ENCODE data around the gene KRT86. TPM values are rescaled to one million over a fixed set of nuclear protein-coding genes. Genes with fewer than 3 reads are reported as not detected.
"Not testable (repeated sequence)": the region's sequence is repeated elsewhere in the genome, so short reads cannot be mapped to it uniquely, and the experiment has no call there.

KRT86 gene
- total RNA-seq, 2 donors from 2014 or later: not detected

- H3K4me3 ChIP-seq (ENCODE audit: low read length): no peak overlapping the region
- no peak for TF ChIP-seq CTCF (conservative IDR thresholded peaks at IDR 0.05)
- H3K27me3 Mint-ChIP-seq (ENCODE audit: insufficient read depth): no peaks in the 10 kb centered on the region
- no peak overlapping the region for H3K4me3 Mint-ChIP-seq
- H3K27ac ChIP-seq (ENCODE audit: low read depth, low read length): no peak overlapping the region
- H3K36me3 ChIP-seq (ENCODE audit: control insufficient read depth, insufficient read depth, low read length): no peaks in the 10 kb centered on the region
- no peaks in the 10 kb centered on the region for H3K4me1 ChIP-seq (ENCODE audit: control insufficient read depth, insufficient read depth, low read length)
- WGBS, 2 experiments (ENCODE audit: insufficient coverage in 1 of 2, insufficient read length in 1 of 2): 89 to 96% methylated on average over 19 to 24 of the region's 24 CpGs
- H3K36me3 Mint-ChIP-seq (ENCODE audit: low read depth): no peaks in the 10 kb centered on the region
- DNase-seq: peak; percentile 40
- H3K27me3 ChIP-seq (ENCODE audit: control insufficient read depth, insufficient read depth, low read length, poor library complexity, severe bottlenecking): no peaks in the 10 kb centered on the region
- H3K27ac Mint-ChIP-seq: no peak overlapping the region
- H3K4me1 Mint-ChIP-seq: no peaks in the 10 kb centered on the region
- no peaks in the 10 kb centered on the region for H3K9me3 Mint-ChIP-seq
- H3K9ac ChIP-seq (ENCODE audit: extremely low read depth, low read length, poor library complexity, severe bottlenecking): no peak overlapping the region
- H3K9me3 ChIP-seq (ENCODE audit: control insufficient read depth, low read length): no peaks in the 10 kb centered on the region
Observed at GRCh38 chr12:52285851-52286530, 11.5 kb downstream of the KRT86 start.

GRCh38 chr12:52286857-52287785 lies 12.7 kb downstream of the KRT86 start:
- not testable (repeated sequence) for H3K27ac Mint-ChIP-seq; H3K9me3 ChIP-seq (ENCODE audit: control insufficient read depth, low read length); H3K4me3 ChIP-seq (ENCODE audit: low read length); H3K4me3 Mint-ChIP-seq; H3K4me1 Mint-ChIP-seq; H3K36me3 ChIP-seq (ENCODE audit: control insufficient read depth, insufficient read depth, low read length); H3K27me3 ChIP-seq (ENCODE audit: control insufficient read depth, insufficient read depth, low read length, poor library complexity, severe bottlenecking); H3K27me3 Mint-ChIP-seq (ENCODE audit: insufficient read depth); H3K36me3 Mint-ChIP-seq (ENCODE audit: low read depth); H3K9ac ChIP-seq (ENCODE audit: extremely low read depth, low read length, poor library complexity, severe bottlenecking); H3K4me1 ChIP-seq (ENCODE audit: control insufficient read depth, insufficient read depth, low read length); H3K27ac ChIP-seq (ENCODE audit: low read depth, low read length); H3K9me3 Mint-ChIP-seq
- peak; percentile 65 for TF ChIP-seq CTCF (conservative IDR thresholded peaks at IDR 0.05)
- WGBS, 2 experiments (ENCODE audit: insufficient coverage in 1 of 2, insufficient read length in 1 of 2): 86 to 94% methylated on average over 3 to 15 of the region's 21 CpGs
- DNase-seq: peak; percentile 52

GRCh38 chr12:52287816-52288805 lies 13.7 kb downstream of the KRT86 start:
- peaks cover 12% of the 10 kb centered on the region for H3K27me3 Mint-ChIP-seq (ENCODE audit: insufficient read depth)
- H3K27ac ChIP-seq (ENCODE audit: low read depth, low read length); H3K27me3 ChIP-seq (ENCODE audit: control insufficient read depth, insufficient read depth, low read length, poor library complexity, severe bottlenecking); H3K9me3 Mint-ChIP-seq; H3K4me1 ChIP-seq (ENCODE audit: control insufficient read depth, insufficient read depth, low read length); H3K9me3 ChIP-seq (ENCODE audit: control insufficient read depth, low read length); H3K4me3 Mint-ChIP-seq; H3K4me1 Mint-ChIP-seq; H3K4me3 ChIP-seq (ENCODE audit: low read length); H3K27ac Mint-ChIP-seq; H3K9ac ChIP-seq (ENCODE audit: extremely low read depth, low read length, poor library complexity, severe bottlenecking); H3K36me3 Mint-ChIP-seq (ENCODE audit: low read depth); H3K36me3 ChIP-seq (ENCODE audit: control insufficient read depth, insufficient read depth, low read length): not testable (repeated sequence)
- 85% methylated on average over 13 of the region's 17 CpGs; no CpG with 5 or more reads in 1 of the 2 experiments for WGBS, 2 experiments (ENCODE audit: insufficient coverage in 1 of 2, insufficient read length in 1 of 2)
- peak; percentile 52 for DNase-seq

GRCh38 chr12:52290483-52291134 lies 16.2 kb downstream of the KRT86 start:
- not testable (repeated sequence) for H3K9me3 Mint-ChIP-seq; H3K4me3 ChIP-seq (ENCODE audit: low read length); H3K36me3 ChIP-seq (ENCODE audit: control insufficient read depth, insufficient read depth, low read length); H3K9me3 ChIP-seq (ENCODE audit: control insufficient read depth, low read length); H3K27ac Mint-ChIP-seq; H3K27ac ChIP-seq (ENCODE audit: low read depth, low read length); H3K4me1 ChIP-seq (ENCODE audit: control insufficient read depth, insufficient read depth, low read length); H3K4me1 Mint-ChIP-seq; H3K36me3 Mint-ChIP-seq (ENCODE audit: low read depth); H3K4me3 Mint-ChIP-seq; DNase-seq; H3K9ac ChIP-seq (ENCODE audit: extremely low read depth, low read length, poor library complexity, severe bottlenecking)
- H3K27me3 Mint-ChIP-seq (ENCODE audit: insufficient read depth): peaks cover 25% of the 10 kb centered on the region
- H3K27me3 ChIP-seq (ENCODE audit: control insufficient read depth, insufficient read depth, low read length, poor library complexity, severe bottlenecking): peaks cover 21% of the 10 kb centered on the region
- no CpG with 5 or more reads among the region's 5 CpGs for WGBS, 2 experiments (ENCODE audit: insufficient coverage in 1 of 2, insufficient read length in 1 of 2)

All from endodermal cell (in vitro differentiated cells).